Esophagus muscularis mucosa (tissue), 4 donors: ENCODE data around the gene DLD. TPM values are rescaled to one million over a fixed set of nuclear protein-coding genes. Genes with fewer than 3 reads are reported as not detected.
"Not testable (repeated sequence)": the region's sequence is repeated elsewhere in the genome, so short reads cannot be mapped to it uniquely, and the experiment has no call there.

ENCODE experiments used
- DNase-seq: peaks from one replicate; pipeline ENCODE4 v3.0.0-alpha.2; 2017; ENCODE audit errors: extremely low spot score
- H3K27ac ChIP-seq, 4 donors: fragments of 200-600 bp; sonication (generic); replicated peaks in 1 of 4; 1 replicate in 3 of 4; 2 replicates in 1 of 4; pipeline ENCODE4 v1.5.1; 2016 to 2019; ENCODE audit warnings: mild to moderate bottlenecking in 1 of 4
- H3K27me3 ChIP-seq, 4 donors: fragments of 200-600 bp; sonication (generic); one replicate each; pipeline versions ENCODE4 v1.5.1 to v1.6.0; 2016 to 2019
- H3K36me3 ChIP-seq, 4 donors: fragments of 200-600 bp; sonication (generic); one replicate each; pipeline ENCODE4 v1.5.1; 2016 to 2019
- H3K4me1 ChIP-seq, 4 donors: fragments of 200-600 bp; sonication (generic); one replicate each; pipeline ENCODE4 v1.5.1; 2016 to 2019
- H3K4me3 ChIP-seq, 4 donors: fragments of 200-600 bp; sonication (generic); 1 replicate in 2 of 4; 2 replicates in 2 of 4; pipeline ENCODE4 v1.5.1; 2016 to 2019; ENCODE audit warnings: mild to moderate bottlenecking in 4 of 4, moderate library complexity in 1 of 4
- H3K9me3 ChIP-seq, 4 donors: fragments of 200-600 bp; sonication (generic); 1 replicate in 3 of 4; 2 replicates in 1 of 4; pipeline ENCODE4 v1.5.1; 2016 to 2019
- CTCF ChIP-seq, 3 experiments: fragments of 200-600 bp in 2 of 3; fragments of 450-650 bp in 1 of 3; sonication (generic) in 2 of 3; IDR thresholded peaks; one replicate each; pipeline ENCODE4 v1.5.1; 2017 to 2019; ENCODE audit warnings: antibody characterized with exemption in 3 of 3, mild to moderate bottlenecking in 2 of 3, moderate library complexity in 1 of 3
- EP300 ChIP-seq: sonication (generic); formaldehyde crosslinking; IDR thresholded peaks from one replicate; pipeline ENCODE4 v1.6.1; 2017; ENCODE audit warnings: antibody characterized with exemption
- POLR2A ChIP-seq: fragments of 450-650 bp; IDR thresholded peaks from one replicate; pipeline ENCODE4 v1.6.1; 2017; ENCODE audit warnings: antibody characterized with exemption, moderate library complexity, mild to moderate bottlenecking, low read depth
- POLR2AphosphoS5 ChIP-seq, 2 donors: sonication (generic); formaldehyde crosslinking; IDR thresholded peaks; one replicate each; pipeline ENCODE4 v1.6.1; 2017; ENCODE audit warnings: antibody characterized with exemption in 2 of 2
- WGBS: methylation state at CpG from one replicate; pipeline ENCODE4 v1.1.5; 2018; 5-methylcytosine and 5-hydroxymethylcytosine counted together
- intact Hi-C: fragments of 100-400 bp; cut with DNase I; formaldehyde crosslinking; loops from one replicate; pipeline ENCODE4 v1.15.1; 2023
- total RNA-seq, 4 donors: library from RNA; depleted of rRNA; stranded (reverse); fragments of >200 nt; gene quantifications; one replicate each; pipeline versions ENCODE4 v1.1.0 to v1.2.1, GENCODE V29; 2016

Gene DLD
- total RNA-seq, 4 donors from 2014 or later: 99.9 to 135 (median 119) TPM

DNA sequence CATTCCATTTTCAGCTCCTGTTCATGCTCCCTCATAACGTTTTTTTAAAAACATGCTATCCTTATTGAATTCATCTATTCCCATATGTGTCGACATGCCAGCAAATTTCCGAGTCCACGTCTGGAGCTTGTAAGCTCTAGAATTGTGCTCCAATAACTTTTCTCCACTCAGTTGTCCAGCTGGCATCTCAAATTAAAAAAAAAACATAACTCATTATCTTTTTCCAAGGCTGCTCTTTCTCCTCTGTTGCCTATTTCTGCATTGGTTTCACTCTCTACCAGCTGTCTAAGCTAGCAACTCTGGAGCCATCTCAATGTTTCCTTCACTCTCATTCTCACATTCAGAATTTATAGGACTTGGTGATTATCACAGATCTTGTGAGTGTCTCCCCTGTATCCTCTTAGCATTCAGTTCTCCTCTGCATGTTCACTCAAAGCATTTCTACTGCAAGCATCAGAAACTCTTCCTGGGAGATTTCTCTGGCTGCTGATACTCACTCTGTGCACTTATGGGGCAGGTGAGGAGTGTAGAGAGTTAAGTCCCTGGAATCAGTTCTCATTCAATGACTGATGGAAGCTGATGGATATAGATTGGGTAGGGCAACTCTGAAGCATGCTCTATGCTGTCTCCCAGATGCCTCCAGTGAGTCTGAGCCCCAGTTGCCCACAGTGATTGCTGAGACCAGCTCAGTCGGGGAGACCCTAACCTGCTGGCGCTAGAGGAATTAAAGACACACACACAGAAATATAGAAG lies 6.7 kb upstream of the DLD start:
- 72% methylated on average over 6 of the region's 6 CpGs for whole genome bisulfite sequencing
- TF ChIP-seq POLR2AphosphoS5 (IDR thresholded peaks at IDR 0.05): no peak
- TF ChIP-seq POLR2A: no peak
- TF ChIP-seq CTCF (IDR thresholded peaks at IDR 0.05): no peak
- no peak for TF ChIP-seq EP300
- peaks cover 0 to 4% (median 0%) of the 10 kb centered on the region in 4 donors for H3K27me3 ChIP-seq
- no peaks in the 10 kb centered on the region for H3K36me3 ChIP-seq
- no peak overlapping the region for H3K27ac ChIP-seq
- no peak overlapping the region for H3K4me3 ChIP-seq
- DNase-seq: no peak
- H3K4me1 ChIP-seq: peaks cover 0 to under 1% (median 0%) of the 10 kb centered on the region in 4 donors
- no peaks in the 10 kb centered on the region for H3K9me3 ChIP-seq
- intact Hi-C loops: loop anchor here (5.0 to 10.0 kb wide), 2 partner anchors 263 to 709 kb away; no protein-coding TSS in a partner anchor

- peaks cover 11 to 23% (median 21%) of the 10 kb centered on the region in 4 donors for H3K4me1 ChIP-seq
- not testable (repeated sequence) for H3K9me3 ChIP-seq, DNase-seq, H3K27me3 ChIP-seq, H3K4me3 ChIP-seq, H3K36me3 ChIP-seq, H3K27ac ChIP-seq
- intact Hi-C loops: loop anchor here (10.0 kb wide), 1 partner anchor 713 kb away; no protein-coding TSS in a partner anchor
- 96% methylated on average over 7 of the region's 22 CpGs for WGBS
These were observed 3.2 kb upstream of the DLD start for GRCh38 chr7:107887827-107888226.

GRCh38 chr7:107889992-107890391 lies 991 bp upstream of the DLD start:
- TF ChIP-seq POLR2AphosphoS5 (IDR thresholded peaks at IDR 0.05) (no peak), EP300 (no peak)
- Histone ChIP-seq H3K4me3 (peak overlapping the region in 3 of 4 donors; percentile 73 to 87 (median 74)), H3K27ac (peak overlapping the region; percentile 93 to 95 (median 94)), H3K36me3 (peaks cover 0 to 8% (median 4%) of the 10 kb centered on the region in 4 donors), H3K4me1 (peaks cover 30 to 44% (median 42%) of the 10 kb centered on the region in 4 donors), H3K27me3 (peaks cover 0 to 4% (median 0%) of the 10 kb centered on the region in 4 donors), H3K9me3 (no peaks in the 10 kb centered on the region)
- DNase-seq: no peak
- intact Hi-C loops: loop anchor here (5.0 to 10.0 kb wide), 2 partner anchors 112 to 715 kb away; partner anchors contain the start of gene LAMB1
- 58% methylated on average over 3 of the region's 3 CpGs for WGBS

DNA sequence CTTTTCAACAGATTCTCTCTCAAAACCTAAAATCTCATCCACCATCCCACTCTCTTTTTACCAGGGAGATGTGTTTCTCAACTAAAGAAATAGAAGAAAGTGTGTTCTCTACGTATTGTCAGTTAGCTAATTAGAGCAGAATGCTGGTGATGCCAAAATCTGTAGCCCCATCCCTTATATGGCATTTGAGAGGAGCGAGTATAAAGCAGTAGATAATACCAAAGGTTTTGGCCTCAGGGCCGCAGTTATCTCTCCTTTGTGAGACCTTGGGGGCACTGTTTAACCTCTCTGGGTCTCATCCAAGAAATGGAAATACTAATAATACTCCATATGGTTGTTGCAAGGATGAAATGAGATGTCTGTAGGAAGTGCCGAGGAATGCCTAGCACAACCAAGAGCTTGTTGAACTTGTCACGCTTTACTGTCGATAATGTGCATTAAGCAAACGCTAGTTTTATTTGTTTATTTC lies 456 bp upstream of the DLD start:
- DNase-seq: no peak
- WGBS: 8% methylated on average over 7 of the region's 7 CpGs
- Histone ChIP-seq H3K4me3 (peak overlapping the region; percentile 73 to 87 (median 74)), H3K27ac (peak overlapping the region; percentile 93 to 95 (median 94)), H3K9me3 (no peaks in the 10 kb centered on the region), H3K36me3 (peaks cover 0 to 13% (median 7%) of the 10 kb centered on the region in 4 donors), H3K4me1 (peaks cover 31 to 50% (median 47%) of the 10 kb centered on the region in 4 donors), H3K27me3 (peaks cover 0 to 4% (median 0%) of the 10 kb centered on the region in 4 donors)
- no peak for TF ChIP-seq EP300
- TF ChIP-seq CTCF (IDR thresholded peaks at IDR 0.05): no peak
- TF ChIP-seq POLR2A: no peak
- TF ChIP-seq POLR2AphosphoS5 (IDR thresholded peaks at IDR 0.05): no peak
- intact Hi-C loops: loop anchor here (5.0 kb wide), 1 partner anchor 112 kb away; the partner anchor contains the start of gene LAMB1

- TF ChIP-seq POLR2A: no peak
- no peak for TF ChIP-seq CTCF (IDR thresholded peaks at IDR 0.05)
- TF ChIP-seq POLR2AphosphoS5 (IDR thresholded peaks at IDR 0.05): no peak
- TF ChIP-seq EP300: no peak
- no peak for DNase-seq
- intact Hi-C loops: loop anchor here (5.0 kb wide), 1 partner anchor 110 kb away; the partner anchor contains the start of gene LAMB1
- WGBS: 42% methylated on average over 9 of the region's 9 CpGs
- Histone ChIP-seq H3K27ac (peak overlapping the region; percentile 93 to 95 (median 94)), H3K27me3 (no peaks in the 10 kb centered on the region), H3K4me1 (peaks cover 36 to 63% (median 58%) of the 10 kb centered on the region in 4 donors), H3K9me3 (no peaks in the 10 kb centered on the region), H3K4me3 (peak overlapping the region; percentile 73 to 87 (median 74)), H3K36me3 (peaks cover 0 to 14% (median 13%) of the 10 kb centered on the region in 4 donors)
These were observed 818 bp downstream of the DLD start for GRCh38 chr7:107891636-107892366.

DNA sequence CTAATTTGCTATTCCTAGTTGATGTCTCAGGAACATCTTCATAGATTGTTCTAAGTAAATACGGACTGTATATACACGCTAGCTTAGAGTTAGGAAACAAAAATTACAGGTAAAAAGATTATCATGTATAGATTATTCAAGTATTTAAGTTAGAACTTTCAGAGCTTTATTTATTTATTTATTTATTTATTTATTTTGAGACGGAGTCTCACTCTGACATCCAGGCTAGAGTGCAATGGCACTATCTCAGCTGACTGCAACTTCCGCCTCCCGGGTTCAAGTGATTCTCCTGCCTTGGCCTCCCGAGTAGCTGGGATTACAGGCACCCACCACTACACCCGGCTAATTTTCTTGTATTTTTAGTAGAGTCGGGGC lies 1.4 kb downstream of the DLD start:
- peak overlapping the region; percentile 93 to 95 (median 94) for H3K27ac ChIP-seq
- DNase-seq, H3K9me3 ChIP-seq, H3K27me3 ChIP-seq: not testable (repeated sequence)
- WGBS: 74% methylated on average over 8 of the region's 8 CpGs
- peaks cover 0 to 19% (median 13%) of the 10 kb centered on the region in 4 donors for H3K36me3 ChIP-seq
- peak overlapping the region; percentile 73 to 87 (median 74) for H3K4me3 ChIP-seq
- peaks cover 36 to 68% (median 61%) of the 10 kb centered on the region in 4 donors for H3K4me1 ChIP-seq
- intact Hi-C loops: loop anchor here (5.0 kb wide), 1 partner anchor 110 kb away; the partner anchor contains the start of gene LAMB1
